ENCODE measurements around the gene CHD1. TPM values are rescaled to one million over a fixed set of nuclear protein-coding genes. Genes with fewer than 3 reads are reported as not detected.

Gene CHD1
- total RNA-seq, 1 donor from 2014 or later, result 28.3 TPM

DNA sequence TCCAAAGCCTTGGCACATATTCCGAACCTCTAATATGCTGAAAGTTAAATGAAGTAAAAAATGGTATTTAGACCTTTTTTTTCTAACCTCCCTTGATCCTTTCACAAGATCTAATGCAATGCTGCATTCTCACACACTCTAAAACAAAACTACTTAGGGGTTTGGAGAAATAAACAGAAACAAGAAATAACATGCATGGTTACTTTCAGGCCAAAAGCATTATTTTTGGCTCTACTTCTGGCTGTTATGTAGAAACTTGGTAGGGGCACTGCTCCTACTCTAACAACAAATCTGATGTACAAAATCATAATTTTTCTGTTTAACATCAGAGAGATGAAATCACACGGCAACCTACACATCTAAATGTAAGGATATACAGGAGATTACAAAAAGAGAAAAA, 51.2 kb downstream of the CHD1 start:
- TF ChIP-seq, protein P1, sequence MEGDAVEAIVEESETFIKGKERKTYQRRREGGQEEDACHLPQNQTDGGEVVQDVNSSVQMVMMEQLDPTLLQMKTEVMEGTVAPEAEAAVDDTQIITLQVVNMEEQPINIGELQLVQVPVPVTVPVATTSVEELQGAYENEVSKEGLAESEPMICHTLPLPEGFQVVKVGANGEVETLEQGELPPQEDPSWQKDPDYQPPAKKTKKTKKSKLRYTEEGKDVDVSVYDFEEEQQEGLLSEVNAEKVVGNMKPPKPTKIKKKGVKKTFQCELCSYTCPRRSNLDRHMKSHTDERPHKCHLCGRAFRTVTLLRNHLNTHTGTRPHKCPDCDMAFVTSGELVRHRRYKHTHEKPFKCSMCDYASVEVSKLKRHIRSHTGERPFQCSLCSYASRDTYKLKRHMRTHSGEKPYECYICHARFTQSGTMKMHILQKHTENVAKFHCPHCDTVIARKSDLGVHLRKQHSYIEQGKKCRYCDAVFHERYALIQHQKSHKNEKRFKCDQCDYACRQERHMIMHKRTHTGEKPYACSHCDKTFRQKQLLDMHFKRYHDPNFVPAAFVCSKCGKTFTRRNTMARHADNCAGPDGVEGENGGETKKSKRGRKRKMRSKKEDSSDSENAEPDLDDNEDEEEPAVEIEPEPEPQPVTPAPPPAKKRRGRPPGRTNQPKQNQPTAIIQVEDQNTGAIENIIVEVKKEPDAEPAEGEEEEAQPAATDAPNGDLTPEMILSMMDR (IDR thresholded peaks at IDR 0.05), result no peak
- no peak for DNase-seq (ENCODE audit: extremely low spot score, unreplicated experiment)
- Mint-ChIP-seq H3K9me3 (ENCODE audit: unreplicated experiment) (no peaks in the 10 kb centered on the region), H3K27me3 (ENCODE audit: unreplicated experiment) (no peaks in the 10 kb centered on the region), H3K36me3 (ENCODE audit: unreplicated experiment) (peaks cover 50% of the 10 kb centered on the region), H3K27ac (ENCODE audit: unreplicated experiment) (no peak overlapping the region), H3K4me3 (ENCODE audit: unreplicated experiment) (no peak overlapping the region), H3K4me1 (ENCODE audit: unreplicated experiment) (peaks cover 5% of the 10 kb centered on the region)

DNA sequence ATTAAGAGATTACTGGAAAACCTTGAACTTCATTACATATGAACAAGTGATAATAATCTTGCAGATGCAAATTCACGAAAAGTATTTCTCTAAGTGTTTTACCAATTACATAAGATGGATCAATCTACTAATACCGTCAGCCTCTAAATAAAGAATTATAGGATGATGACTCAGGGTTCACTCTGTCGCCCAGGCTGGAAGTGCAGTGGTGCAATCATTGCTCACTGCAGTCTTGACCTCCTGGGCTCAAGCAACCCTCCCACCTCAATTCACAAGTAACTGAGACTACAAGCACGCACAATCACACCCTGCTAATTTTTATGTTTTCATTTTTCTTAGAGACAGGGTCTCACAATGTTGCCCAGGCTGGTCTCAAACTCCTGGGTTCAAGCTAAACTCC, 56.1 kb downstream of the CHD1 start:
- TF ChIP-seq, protein P1 (IDR thresholded peaks at IDR 0.05), result no peak
- Mint-ChIP-seq H3K4me3 (ENCODE audit: unreplicated experiment) (no peak overlapping the region), H3K4me1 (ENCODE audit: unreplicated experiment) (no peaks in the 10 kb centered on the region), H3K9me3 (ENCODE audit: unreplicated experiment) (no peaks in the 10 kb centered on the region), H3K36me3 (ENCODE audit: unreplicated experiment) (peaks cover 51% of the 10 kb centered on the region), H3K27ac (ENCODE audit: unreplicated experiment) (no peak overlapping the region), H3K27me3 (ENCODE audit: unreplicated experiment) (no peaks in the 10 kb centered on the region)
- DNase-seq (ENCODE audit: extremely low spot score, unreplicated experiment), result no peak

DNA sequence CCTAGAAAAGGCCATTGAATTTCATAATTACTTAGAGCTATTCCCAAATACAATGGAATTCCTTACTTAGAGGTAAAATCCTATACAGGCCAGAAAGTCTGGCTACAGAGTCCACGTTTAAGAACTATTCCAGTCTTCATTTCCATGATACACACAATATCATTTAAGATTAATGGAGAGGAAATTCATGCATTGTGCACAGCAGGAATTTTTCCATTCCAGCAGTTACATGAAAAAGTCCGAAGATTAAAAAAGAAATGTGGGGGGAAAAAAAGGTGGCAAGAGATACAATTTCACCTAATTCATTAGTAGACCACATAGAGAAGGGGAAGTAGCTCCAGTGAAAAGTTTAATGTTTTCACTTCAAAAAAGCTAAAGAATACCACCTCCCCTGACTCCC, 63.1 kb downstream of the CHD1 start:
- H3K4me1 Mint-ChIP-seq (ENCODE audit: unreplicated experiment), result no peaks in the 10 kb centered on the region
- TF ChIP-seq, protein P1 (IDR thresholded peaks at IDR 0.05), result no peak
- peaks cover 57% of the 10 kb centered on the region for H3K36me3 Mint-ChIP-seq (ENCODE audit: unreplicated experiment)
- no peaks in the 10 kb centered on the region for H3K9me3 Mint-ChIP-seq (ENCODE audit: unreplicated experiment)
- no peaks in the 10 kb centered on the region for H3K27me3 Mint-ChIP-seq (ENCODE audit: unreplicated experiment)
- no peak overlapping the region for H3K4me3 Mint-ChIP-seq (ENCODE audit: unreplicated experiment)
- no peak overlapping the region for H3K27ac Mint-ChIP-seq (ENCODE audit: unreplicated experiment)
- no peak for DNase-seq (ENCODE audit: extremely low spot score, unreplicated experiment)

DNA sequence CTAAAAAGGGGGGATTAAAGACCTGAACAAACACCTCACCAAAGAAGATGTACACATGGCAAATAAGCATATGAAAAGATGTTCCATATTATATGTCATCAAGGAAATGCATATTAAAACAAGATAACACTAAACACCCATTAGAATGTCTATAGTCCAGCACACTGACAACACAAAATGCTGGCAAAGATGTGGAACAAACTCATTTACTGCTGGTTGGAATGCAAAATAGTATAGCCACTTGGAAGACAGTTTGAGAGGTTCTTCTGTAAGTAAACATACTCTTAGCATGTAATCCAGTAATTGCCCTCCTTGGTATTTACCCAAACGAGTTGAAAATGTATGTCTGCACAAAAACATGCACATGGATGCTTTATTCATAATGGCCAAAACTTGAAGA, 81.8 kb downstream of the CHD1 start:
- Mint-ChIP-seq H3K4me3 (ENCODE audit: unreplicated experiment) (no peak overlapping the region), H3K36me3 (ENCODE audit: unreplicated experiment) (peaks cover 5% of the 10 kb centered on the region), H3K27ac (ENCODE audit: unreplicated experiment) (no peak overlapping the region), H3K9me3 (ENCODE audit: unreplicated experiment) (no peaks in the 10 kb centered on the region), H3K27me3 (ENCODE audit: unreplicated experiment) (no peaks in the 10 kb centered on the region), H3K4me1 (ENCODE audit: unreplicated experiment) (peaks cover 9% of the 10 kb centered on the region)
- DNase-seq (ENCODE audit: extremely low spot score, unreplicated experiment), result no peak
- TF ChIP-seq, protein P1 (IDR thresholded peaks at IDR 0.05), result no peak

DNA sequence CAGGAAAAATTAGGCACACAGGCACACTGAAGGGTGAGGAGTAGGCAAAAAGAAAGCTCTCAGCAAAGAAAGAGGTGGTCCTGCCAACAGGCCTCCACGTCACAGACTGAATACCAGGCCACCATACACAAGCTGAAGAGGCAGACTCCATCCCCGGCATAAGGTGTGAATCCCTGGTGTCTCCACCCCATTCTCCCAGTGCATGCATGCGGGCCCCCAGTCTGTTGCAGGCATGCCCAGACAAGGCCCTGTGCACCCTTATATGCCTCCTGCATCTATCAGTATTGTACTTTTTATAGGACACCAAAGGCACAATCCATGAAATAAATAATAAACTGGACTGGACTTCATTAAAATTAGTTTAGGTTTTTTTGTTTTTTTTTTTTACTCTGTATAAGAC, 82.3 kb downstream of the CHD1 start:
- TF ChIP-seq, protein P1 (IDR thresholded peaks at IDR 0.05), result no peak

More for the DNA sequence above, 82.3 kb downstream of the CHD1 start:
- H3K36me3 Mint-ChIP-seq (ENCODE audit: unreplicated experiment), result peaks cover 5% of the 10 kb centered on the region
- no peak for DNase-seq (ENCODE audit: extremely low spot score, unreplicated experiment)
- H3K4me3 Mint-ChIP-seq (ENCODE audit: unreplicated experiment), result no peak overlapping the region
- H3K9me3 Mint-ChIP-seq (ENCODE audit: unreplicated experiment), result no peaks in the 10 kb centered on the region
- peaks cover 10% of the 10 kb centered on the region for H3K4me1 Mint-ChIP-seq (ENCODE audit: unreplicated experiment)
- H3K27ac Mint-ChIP-seq (ENCODE audit: unreplicated experiment), result no peak overlapping the region
- no peaks in the 10 kb centered on the region for H3K27me3 Mint-ChIP-seq (ENCODE audit: unreplicated experiment)

Measured in osteocyte (in vitro differentiated cells).